ENCODE results near the gene ENG.

The ENG gene

DNA sequence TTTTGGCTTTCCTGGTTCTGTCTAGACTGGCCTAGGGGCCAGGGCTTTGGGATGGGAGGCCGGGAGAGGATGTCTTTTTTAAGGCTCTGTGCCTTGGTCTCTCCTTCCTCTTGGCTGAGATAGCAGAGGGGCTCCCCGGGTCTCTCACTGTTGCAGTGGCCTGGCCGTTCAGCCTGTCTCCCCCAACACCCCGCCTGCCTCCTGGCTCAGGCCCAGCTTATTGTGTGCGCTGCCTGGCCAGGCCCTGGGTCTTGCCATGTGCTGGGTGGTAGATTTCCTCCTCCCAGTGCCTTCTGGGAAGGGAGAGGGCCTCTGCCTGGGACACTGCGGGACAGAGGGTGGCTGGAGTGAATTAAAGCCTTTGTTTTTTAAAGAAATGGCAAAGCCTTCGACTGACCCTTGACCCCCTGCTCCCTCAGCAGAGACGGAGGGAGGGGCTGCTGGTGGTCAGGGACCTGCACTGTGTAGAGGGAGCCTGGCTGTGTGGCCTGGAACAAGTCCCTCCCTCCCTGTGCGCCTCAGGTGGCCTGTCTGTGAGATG, 40.7 kb downstream of the ENG start:
- TF ChIP-seq, protein P1, sequence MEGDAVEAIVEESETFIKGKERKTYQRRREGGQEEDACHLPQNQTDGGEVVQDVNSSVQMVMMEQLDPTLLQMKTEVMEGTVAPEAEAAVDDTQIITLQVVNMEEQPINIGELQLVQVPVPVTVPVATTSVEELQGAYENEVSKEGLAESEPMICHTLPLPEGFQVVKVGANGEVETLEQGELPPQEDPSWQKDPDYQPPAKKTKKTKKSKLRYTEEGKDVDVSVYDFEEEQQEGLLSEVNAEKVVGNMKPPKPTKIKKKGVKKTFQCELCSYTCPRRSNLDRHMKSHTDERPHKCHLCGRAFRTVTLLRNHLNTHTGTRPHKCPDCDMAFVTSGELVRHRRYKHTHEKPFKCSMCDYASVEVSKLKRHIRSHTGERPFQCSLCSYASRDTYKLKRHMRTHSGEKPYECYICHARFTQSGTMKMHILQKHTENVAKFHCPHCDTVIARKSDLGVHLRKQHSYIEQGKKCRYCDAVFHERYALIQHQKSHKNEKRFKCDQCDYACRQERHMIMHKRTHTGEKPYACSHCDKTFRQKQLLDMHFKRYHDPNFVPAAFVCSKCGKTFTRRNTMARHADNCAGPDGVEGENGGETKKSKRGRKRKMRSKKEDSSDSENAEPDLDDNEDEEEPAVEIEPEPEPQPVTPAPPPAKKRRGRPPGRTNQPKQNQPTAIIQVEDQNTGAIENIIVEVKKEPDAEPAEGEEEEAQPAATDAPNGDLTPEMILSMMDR (IDR thresholded peaks at IDR 0.05; ENCODE audit: extremely low read depth, insufficient read depth, missing control alignments), result no peak
- in situ Hi-C loops (cut with MboI; ENCODE audit: low pct_unique_long_range_greater_than_20kb, low sequenced_read_pairs, unreplicated experiment), result no loop called here
- no peak for DNase-seq (ENCODE audit: low spot score)

DNA sequence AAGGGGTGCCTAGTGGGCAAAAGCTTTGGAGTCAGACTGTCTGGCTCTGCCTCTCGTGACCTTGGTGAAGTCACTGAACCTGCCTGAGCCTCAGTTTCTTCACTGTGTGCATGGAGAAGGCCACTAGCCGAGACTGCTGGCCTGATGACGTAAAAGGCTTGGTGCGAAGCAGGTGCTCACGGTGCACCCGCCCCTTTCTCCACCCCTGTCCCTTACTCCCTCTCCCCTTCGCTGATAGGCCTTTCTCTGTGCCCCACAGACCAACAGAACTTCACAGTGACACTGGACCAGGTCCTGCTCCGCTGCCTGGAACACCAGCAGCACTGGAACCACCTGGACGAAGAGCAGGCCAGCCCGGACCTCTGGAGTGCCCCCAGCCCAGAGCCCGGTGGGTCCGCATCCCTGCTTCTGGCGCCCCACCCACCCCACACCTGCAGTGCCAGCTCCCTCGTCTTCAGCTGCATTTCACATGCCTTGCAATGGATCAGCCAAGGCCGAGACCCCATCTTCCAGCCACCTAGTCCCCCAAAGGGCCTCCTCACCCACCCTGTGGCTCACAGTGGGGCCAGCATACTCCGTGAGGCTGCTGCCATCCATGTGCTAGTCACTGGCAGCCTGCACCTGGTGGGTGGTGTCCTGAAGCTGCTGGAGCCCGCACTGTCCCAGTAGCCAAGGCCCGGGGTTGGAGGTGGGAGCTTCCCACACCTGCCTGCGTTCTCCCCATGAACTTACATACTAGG, 41.4 kb downstream of the ENG start:
- DNase-seq (ENCODE audit: low spot score), result no peak
- in situ Hi-C loops (cut with MboI; ENCODE audit: low pct_unique_long_range_greater_than_20kb, low sequenced_read_pairs, unreplicated experiment), result no loop called here
- TF ChIP-seq, protein P1 (IDR thresholded peaks at IDR 0.05; ENCODE audit: extremely low read depth, insufficient read depth, missing control alignments), result no peak

DNA sequence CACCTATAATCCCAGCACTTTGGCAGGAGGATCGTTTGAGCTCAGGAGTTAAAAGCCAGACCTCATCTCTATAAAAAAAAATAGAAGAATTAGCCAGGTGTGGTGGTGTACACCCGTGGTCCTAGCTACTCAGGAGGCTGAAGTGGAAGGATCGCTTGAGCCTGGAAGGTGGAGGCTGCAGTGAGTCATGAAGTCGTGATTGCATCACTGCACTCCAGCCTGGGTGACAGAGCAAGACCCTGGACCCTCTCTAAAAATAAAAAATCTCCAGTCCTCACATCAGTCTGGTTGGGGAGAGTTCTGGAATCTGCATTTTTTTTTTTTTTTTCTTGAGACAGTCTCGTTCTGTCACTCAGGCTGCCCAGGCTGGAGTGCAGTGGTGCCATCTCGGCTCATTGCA, 42.4 kb downstream of the ENG start:
- TF ChIP-seq, protein P1 (IDR thresholded peaks at IDR 0.05; ENCODE audit: extremely low read depth, insufficient read depth, missing control alignments), result no peak
- DNase-seq (ENCODE audit: low spot score), result no peak
- in situ Hi-C loops (cut with MboI; ENCODE audit: low pct_unique_long_range_greater_than_20kb, low sequenced_read_pairs, unreplicated experiment), result no loop called here

DNA sequence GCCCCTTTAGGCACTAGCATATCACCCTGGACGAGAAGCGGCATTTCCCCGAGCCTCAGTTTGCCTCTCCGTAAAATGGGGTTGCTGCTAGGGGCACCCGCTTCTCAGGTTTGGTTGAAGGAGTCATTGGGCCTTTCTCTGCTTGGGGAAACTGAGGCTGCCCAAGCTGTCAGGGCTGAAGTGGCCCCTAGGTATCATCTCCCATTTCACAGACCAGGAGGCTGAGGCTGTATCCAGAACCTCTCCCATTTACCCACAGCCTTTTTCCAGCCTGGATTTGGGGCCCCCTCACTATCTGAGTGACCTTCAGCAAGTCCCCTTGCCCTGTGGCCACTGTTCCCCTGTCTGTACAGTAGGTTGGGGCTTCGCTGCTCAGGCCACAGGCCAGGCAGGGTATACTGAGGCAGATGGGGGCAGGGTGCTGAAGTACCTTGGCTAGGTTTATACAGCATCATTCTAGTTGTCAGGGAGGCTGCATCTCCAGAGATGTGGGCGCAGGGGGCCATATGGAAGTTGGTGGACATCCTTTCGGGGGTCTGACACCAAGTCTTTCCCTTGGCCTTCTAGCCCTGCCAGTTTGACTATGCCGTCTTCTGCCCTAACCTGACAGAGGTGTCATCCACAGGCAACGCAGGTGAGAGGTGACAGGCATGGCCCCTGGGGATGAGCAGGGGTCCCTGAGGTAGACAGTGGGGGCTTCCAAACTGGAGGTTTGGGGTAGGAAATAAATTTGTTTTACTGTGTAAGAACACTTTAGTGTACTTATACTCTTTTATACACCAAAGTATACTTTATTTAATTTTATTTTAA, 43.9 kb downstream of the ENG start:
- TF ChIP-seq, protein P1 (IDR thresholded peaks at IDR 0.05; ENCODE audit: extremely low read depth, insufficient read depth, missing control alignments), result no peak
- DNase-seq (ENCODE audit: low spot score), result no peak
- in situ Hi-C loops (cut with MboI; ENCODE audit: low pct_unique_long_range_greater_than_20kb, low sequenced_read_pairs, unreplicated experiment), result no loop called here

DNA sequence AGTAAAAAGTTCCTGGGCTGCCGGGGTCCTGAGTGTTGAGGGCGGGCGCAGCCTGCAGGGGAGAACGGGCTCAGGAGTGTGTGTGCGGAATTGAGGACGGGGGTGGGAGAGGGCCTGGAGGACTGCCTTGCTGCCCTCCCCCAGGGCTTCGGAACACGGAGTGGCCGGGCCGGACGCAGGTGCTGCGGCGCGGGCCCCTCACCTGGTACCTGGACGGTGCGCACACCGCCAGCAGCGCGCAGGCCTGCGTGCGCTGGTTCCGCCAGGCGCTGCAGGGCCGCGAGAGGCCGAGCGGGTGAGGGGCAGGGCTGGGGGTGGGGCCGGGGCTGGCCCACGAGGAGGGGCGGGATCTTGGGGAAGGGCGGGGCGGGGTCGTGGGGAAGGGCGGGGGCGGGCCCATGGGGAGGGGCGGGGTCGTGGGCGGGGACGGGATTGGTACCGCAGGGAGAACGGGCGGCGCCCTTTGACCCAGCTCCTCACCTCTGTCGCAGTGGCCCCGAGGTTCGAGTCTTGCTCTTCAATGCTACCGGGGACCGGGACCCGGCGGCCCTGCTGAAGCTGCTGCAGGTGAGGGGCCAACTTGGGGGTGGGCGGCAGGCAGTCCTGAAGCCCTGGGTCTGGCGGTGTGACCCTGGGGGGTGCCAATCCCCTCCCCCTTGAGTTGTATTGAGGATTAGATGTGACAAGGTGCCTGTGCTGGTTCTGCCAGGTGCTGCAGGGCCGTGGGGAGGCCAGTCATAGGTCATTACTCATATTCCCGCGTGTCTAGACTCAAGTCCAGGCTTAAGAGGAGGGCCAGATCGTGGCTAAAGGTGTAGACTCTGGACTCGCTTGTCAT, 44.7 kb downstream of the ENG start:
- in situ Hi-C loops (cut with MboI; ENCODE audit: low pct_unique_long_range_greater_than_20kb, low sequenced_read_pairs, unreplicated experiment), result no loop called here
- DNase-seq (ENCODE audit: low spot score), result no peak
- TF ChIP-seq, protein P1 (IDR thresholded peaks at IDR 0.05; ENCODE audit: extremely low read depth, insufficient read depth, missing control alignments), result no peak

DNA sequence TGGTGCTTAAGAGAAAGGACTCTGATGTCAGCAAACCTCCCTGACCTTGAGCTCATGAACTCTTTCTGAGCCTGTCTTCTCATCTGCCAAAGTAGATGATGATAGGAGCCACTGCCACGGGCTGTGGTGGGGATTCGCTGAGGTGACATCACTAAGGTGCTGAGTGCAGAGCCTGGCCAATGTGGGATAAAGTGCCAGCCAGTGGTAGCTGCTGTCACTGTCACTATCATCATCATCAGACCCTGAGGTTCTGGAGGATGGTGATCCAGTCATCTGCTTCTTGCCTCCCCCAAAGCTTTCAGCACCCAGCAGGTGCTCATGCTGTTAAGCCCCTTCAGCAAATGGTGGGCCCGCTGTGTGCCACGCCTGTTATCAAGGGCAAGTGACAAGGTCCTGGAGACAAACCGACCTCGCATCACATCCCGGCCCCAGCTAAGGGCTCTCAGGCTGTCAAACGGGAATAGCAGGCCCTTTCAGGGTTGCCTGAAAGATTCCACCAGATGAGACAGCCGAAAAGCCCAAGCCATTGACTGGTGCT, 45.4 kb downstream of the ENG start:
- no peak for DNase-seq (ENCODE audit: low spot score)
- TF ChIP-seq, protein P1 (IDR thresholded peaks at IDR 0.05; ENCODE audit: extremely low read depth, insufficient read depth, missing control alignments), result no peak
- in situ Hi-C loops (cut with MboI; ENCODE audit: low pct_unique_long_range_greater_than_20kb, low sequenced_read_pairs, unreplicated experiment), result no loop called here

Measured in GM13977 (cell line).